Upper lobe of left lung (tissue), 4 donors: ENCODE measurements around the gene TNFRSF14.

ENCODE experiments used
- POLR2A ChIP-seq, 4 donors: fragments of 450-650 bp; IDR thresholded peaks; one replicate each; pipeline ENCODE4 v1.5.1; 2016 to 2017; ENCODE audit warnings: antibody characterized with exemption in 4 of 4, mild to moderate bottlenecking in 2 of 4
- TF ChIP-seq, protein P1 (sequence below), 6 experiments: fragments of 450-650 bp in 4 of 6; fragments of 200-600 bp in 2 of 6; sonication (generic) in 2 of 6; IDR thresholded peaks; one replicate each; pipeline ENCODE4 v1.5.1; 2016 to 2019; ENCODE audit warnings: antibody characterized with exemption in 6 of 6

DNA sequence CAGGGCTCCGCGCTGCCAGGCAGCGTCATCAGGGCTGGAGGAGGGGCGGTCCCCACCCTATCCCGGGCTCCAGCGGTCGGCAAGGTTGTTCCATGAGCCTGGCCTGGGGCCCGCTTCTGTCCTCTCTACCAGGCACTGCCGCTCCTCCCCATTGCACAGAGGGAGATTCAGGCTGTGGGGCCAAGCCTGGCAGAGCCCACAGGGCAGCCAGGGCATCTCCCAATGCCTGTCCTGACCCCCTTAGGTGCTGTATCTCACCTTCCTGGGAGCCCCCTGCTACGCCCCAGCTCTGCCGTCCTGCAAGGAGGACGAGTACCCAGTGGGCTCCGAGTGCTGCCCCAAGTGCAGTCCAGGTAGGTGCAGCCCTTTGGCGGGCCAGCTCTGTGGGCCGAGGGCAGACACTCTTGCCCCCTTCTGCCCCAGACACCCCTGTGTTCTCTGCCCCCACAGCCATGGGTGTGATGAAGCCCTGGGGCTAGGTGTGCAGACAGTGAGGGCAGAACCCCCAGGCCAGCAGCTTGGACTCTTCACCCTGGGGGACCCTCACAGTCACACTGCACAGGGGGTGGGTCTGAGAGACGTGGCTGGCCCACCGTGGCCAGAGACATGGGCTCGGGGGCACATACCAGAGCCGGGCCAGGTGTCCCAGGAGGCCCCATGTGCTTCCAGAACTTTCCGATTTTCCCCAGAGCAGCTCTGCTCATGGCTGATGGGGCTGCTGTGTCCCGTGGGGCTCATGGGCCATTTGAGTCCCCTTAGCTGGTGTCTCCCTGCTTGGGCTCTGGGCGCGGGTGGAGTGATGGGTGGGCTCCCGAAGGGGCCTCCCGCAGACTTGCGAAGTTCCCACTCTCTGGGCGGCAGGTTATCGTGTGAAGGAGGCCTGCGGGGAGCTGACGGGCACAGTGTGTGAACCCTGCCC lies 1.6 kb downstream of the TNFRSF14 start:
- no peak for TF ChIP-seq POLR2A (IDR thresholded peaks at IDR 0.05)
- TF ChIP-seq, protein P1, sequence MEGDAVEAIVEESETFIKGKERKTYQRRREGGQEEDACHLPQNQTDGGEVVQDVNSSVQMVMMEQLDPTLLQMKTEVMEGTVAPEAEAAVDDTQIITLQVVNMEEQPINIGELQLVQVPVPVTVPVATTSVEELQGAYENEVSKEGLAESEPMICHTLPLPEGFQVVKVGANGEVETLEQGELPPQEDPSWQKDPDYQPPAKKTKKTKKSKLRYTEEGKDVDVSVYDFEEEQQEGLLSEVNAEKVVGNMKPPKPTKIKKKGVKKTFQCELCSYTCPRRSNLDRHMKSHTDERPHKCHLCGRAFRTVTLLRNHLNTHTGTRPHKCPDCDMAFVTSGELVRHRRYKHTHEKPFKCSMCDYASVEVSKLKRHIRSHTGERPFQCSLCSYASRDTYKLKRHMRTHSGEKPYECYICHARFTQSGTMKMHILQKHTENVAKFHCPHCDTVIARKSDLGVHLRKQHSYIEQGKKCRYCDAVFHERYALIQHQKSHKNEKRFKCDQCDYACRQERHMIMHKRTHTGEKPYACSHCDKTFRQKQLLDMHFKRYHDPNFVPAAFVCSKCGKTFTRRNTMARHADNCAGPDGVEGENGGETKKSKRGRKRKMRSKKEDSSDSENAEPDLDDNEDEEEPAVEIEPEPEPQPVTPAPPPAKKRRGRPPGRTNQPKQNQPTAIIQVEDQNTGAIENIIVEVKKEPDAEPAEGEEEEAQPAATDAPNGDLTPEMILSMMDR (IDR thresholded peaks at IDR 0.05), result peak in 1 of 6 experiments; percentile 2
